ENCODE results near the gene DYRK1A. TPM values are rescaled to one million over a fixed set of nuclear protein-coding genes. Genes with fewer than 3 reads are reported as not detected.

DYRK1A gene
- total and polyA plus RNA-seq, 7 donors: 21.5 to 105 (median 79.9) TPM

GRCh38 chr21:37358397-37358796, 8.2 kb upstream of the DYRK1A start:
- WGBS, 3 donors: 44 to 46% (median 45%) methylated on average over 7 of the region's 7 CpGs
- Histone ChIP-seq H3K9me3 (no peaks in the 10 kb centered on the region), H3K36me3 (ENCODE audit: insufficient read depth in 1 of 2, low read depth in 1 of 2) (no peaks in the 10 kb centered on the region), H3K4me1 (no peaks in the 10 kb centered on the region), H3K27me3 (ENCODE audit: insufficient read depth in 3 of 3, low read length in 2 of 3) (no peaks in the 10 kb centered on the region), H3K27ac (no peak overlapping the region), H3K4me3 (no peak overlapping the region)
- no peak for TF ChIP-seq CTCF (IDR thresholded peaks at IDR 0.05)
- DNase-seq (no peak), ATAC-seq (peak in 3 of 4 donors; percentile 20 to 27 (median 24))
- intact Hi-C loops (cut with DNase I): no loop called here

- H3K36me3 ChIP-seq (ENCODE audit: insufficient read depth in 1 of 2, low read depth in 1 of 2): no peaks in the 10 kb centered on the region
- no peaks in the 10 kb centered on the region for H3K9me3 ChIP-seq
- no peaks in the 10 kb centered on the region for H3K27me3 ChIP-seq (ENCODE audit: insufficient read depth in 3 of 3, low read length in 2 of 3)
- DNase-seq: no peak
- WGBS, 3 donors: 97% methylated on average over 1 of the region's 1 CpG
- peaks cover 12% of the 10 kb centered on the region for H3K4me1 ChIP-seq
- H3K4me3 ChIP-seq: no peak overlapping the region
- TF ChIP-seq CTCF (IDR thresholded peaks at IDR 0.05): no peak
- intact Hi-C loops (cut with DNase I): loop anchor here (2.0 to 10.0 kb wide), 3 partner anchors 95 to 191 kb away; no protein-coding TSS in a partner anchor
- no peak for ATAC-seq
- H3K27ac ChIP-seq: peak overlapping the region; percentile 99
Observed at GRCh38 chr21:37363936-37364335, 2.6 kb upstream of the DYRK1A start.

- 62 to 66% (median 66%) methylated on average over 7 of the region's 7 CpGs for WGBS, 3 donors
- no peaks in the 10 kb centered on the region for H3K36me3 ChIP-seq (ENCODE audit: insufficient read depth in 1 of 2, low read depth in 1 of 2)
- intact Hi-C loops (cut with DNase I): loop anchor here (2.0 to 10.0 kb wide), 5 partner anchors 96 to 198 kb away; no protein-coding TSS in a partner anchor
- DNase-seq: no peak
- H3K4me1 ChIP-seq: peaks cover 19% of the 10 kb centered on the region
- peak overlapping the region; percentile 99 for H3K27ac ChIP-seq
- no peaks in the 10 kb centered on the region for H3K27me3 ChIP-seq (ENCODE audit: insufficient read depth in 3 of 3, low read length in 2 of 3)
- TF ChIP-seq CTCF (IDR thresholded peaks at IDR 0.05): no peak
- ATAC-seq: no peak
- H3K4me3 ChIP-seq: peak overlapping the region; percentile 83
- no peaks in the 10 kb centered on the region for H3K9me3 ChIP-seq
Observed at GRCh38 chr21:37364722-37365121, 1.9 kb upstream of the DYRK1A start.

- 0 to 1% (median 0%) methylated on average over 31 to 104 of the region's 106 CpGs for WGBS, 3 donors
- H3K27me3 ChIP-seq (ENCODE audit: insufficient read depth in 3 of 3, low read length in 2 of 3): no peaks in the 10 kb centered on the region
- intact Hi-C loops (cut with DNase I): loop anchor here (1.0 to 10.0 kb wide), 8 partner anchors 26 to 197 kb away; partner anchors contain the start of gene VPS26C (in 1 of the 2)
- H3K9me3 ChIP-seq: no peaks in the 10 kb centered on the region
- H3K4me1 ChIP-seq: peaks cover 30% of the 10 kb centered on the region
- no peaks in the 10 kb centered on the region for H3K36me3 ChIP-seq (ENCODE audit: insufficient read depth in 1 of 2, low read depth in 1 of 2)
- DNase-seq (peak; percentile 80 to 90), ATAC-seq (peak; percentile 50 to 68 (median 62))
- peak overlapping the region; percentile 99 for H3K27ac ChIP-seq
- peak overlapping the region; percentile 83 for H3K4me3 ChIP-seq
- no peak for TF ChIP-seq CTCF (IDR thresholded peaks at IDR 0.05)
Observed at GRCh38 chr21:37365517-37366481, 774 bp upstream of the DYRK1A start.

Data from psoas muscle (tissue), 8 donors.